Measurements from ENCODE around the gene EPB41L3. TPM values are rescaled to one million over a fixed set of nuclear protein-coding genes. Genes with fewer than 3 reads are reported as not detected.

The EPB41L3 gene
- total RNA-seq, 1 experiment from 2014 or later = 16.1 TPM

GRCh38 chr18:5398269-5398668 lies 145.5 kb downstream of the EPB41L3 start:
- Mint-ChIP-seq H3K36me3 (ENCODE audit: insufficient read depth in 1 of 3, low read depth in 3 of 3) (peaks cover 0 to 5% (median 3%) of the 10 kb centered on the region in 3 experiments; a peak in 3 of 7 replicates), H3K4me1 (peaks cover 16 to 17% of the 10 kb centered on the region in 2 experiments), H3K27ac (no peak overlapping the region; a peak in 1 of 7 replicates), H3K4me3 (no peak overlapping the region), H3K27me3 (ENCODE audit: low read depth) (no peaks in the 10 kb centered on the region), H3K9me3 (no peaks in the 10 kb centered on the region; a peak in 1 of 5 replicates)
- no peaks in the 10 kb centered on the region for H3K27me3 ChIP-seq (ENCODE audit: insufficient read depth, low read length)
- WGBS (ENCODE audit: extremely low coverage, insufficient read length, low lambda C conversion rate) = no CpG with 5 or more reads among the region's 8 CpGs
- H2BK15ac ChIP-seq (ENCODE audit: low read depth, low read length) = no peak overlapping the region
- H3K14ac ChIP-seq (ENCODE audit: insufficient read depth, low read length) = no peak overlapping the region
- H3K56ac ChIP-seq (ENCODE audit: insufficient read length, low read depth, low read length) = no peak overlapping the region
- no peak overlapping the region for H4K5ac ChIP-seq (ENCODE audit: insufficient read length, low read depth, low read length)
- no peaks in the 10 kb centered on the region for H3K23me2 ChIP-seq (ENCODE audit: insufficient read length, low read depth, low read length, poor library complexity, severe bottlenecking)
- H3K79me1 ChIP-seq (ENCODE audit: insufficient read depth, low read depth, low read length, poor library complexity, severe bottlenecking) = no peaks in the 10 kb centered on the region
- H3K4me2 ChIP-seq (ENCODE audit: insufficient read depth, insufficient read length, low read length) = no peak overlapping the region
- no peak overlapping the region for H2BK5ac ChIP-seq (ENCODE audit: insufficient read length, low read length)
- H3K23ac ChIP-seq (ENCODE audit: insufficient read length, low read depth, low read length) = no peak overlapping the region
- no peak overlapping the region for H2BK20ac ChIP-seq (ENCODE audit: low read depth, low read length, poor library complexity, severe bottlenecking)
- no peak overlapping the region for H2BK120ac ChIP-seq (ENCODE audit: low read depth, low read length, poor library complexity, severe bottlenecking)
- no peak overlapping the region for H2AFZ ChIP-seq (ENCODE audit: low read length)
- H3K9ac ChIP-seq (ENCODE audit: extremely low read depth, insufficient read length, low read length) = no peak overlapping the region
- no peak overlapping the region for H3K4ac ChIP-seq (ENCODE audit: low read depth, low read length)
- no peak for TF ChIP-seq CTCF (conservative IDR thresholded peaks at IDR 0.05)
- H3K18ac ChIP-seq (ENCODE audit: insufficient read length, low read depth, low read length) = no peak overlapping the region
- DNase-seq = no peak
- H4K91ac ChIP-seq (ENCODE audit: insufficient read length, low read depth, low read length) = no peak overlapping the region
- peaks cover 2% of the 10 kb centered on the region; the same call in 1 of the 2 replicates for H3K4me1 ChIP-seq (ENCODE audit: insufficient read depth, low read length)
- H3K9me3 ChIP-seq (ENCODE audit: control insufficient read depth, low read depth, low read length) = no peaks in the 10 kb centered on the region
- H2AK5ac ChIP-seq (ENCODE audit: insufficient read length, low read length) = no peak overlapping the region
- no peak overlapping the region for H3T11ph ChIP-seq (ENCODE audit: low read length)
- H3K79me2 ChIP-seq (ENCODE audit: insufficient read depth, low read length) = no peaks in the 10 kb centered on the region
- H2BK12ac ChIP-seq (ENCODE audit: insufficient read length, low read depth, low read length) = no peak overlapping the region
- no peaks in the 10 kb centered on the region for H4K20me1 ChIP-seq (ENCODE audit: control insufficient read depth, insufficient read depth, insufficient read length)
- no peak overlapping the region for H4K8ac ChIP-seq (replicated peaks; ENCODE audit: insufficient read length, low read depth, low read length)
- H3K27ac ChIP-seq (ENCODE audit: insufficient read length, low read depth, low read length) = no peak overlapping the region

Measured in H9 (cell line).